GM23248 (cell line): Measurements from ENCODE around the gene RAB31. TPM values are rescaled to one million over a fixed set of nuclear protein-coding genes. Genes with fewer than 3 reads are reported as not detected.

Experiments used
- DNase-seq: peaks from one replicate; pipeline ENCODE4 v3.0.0-alpha.2; 2015
- H2AFZ ChIP-seq: fragments of 200-600 bp; sonication (generic); 2 replicates; pipeline ENCODE4 v1.6.1; 2016; ENCODE audit warnings: antibody characterized with exemption
- H3F3A ChIP-seq: fragments of 200-600 bp; sonication (generic); 2 replicates; pipeline ENCODE4 v1.6.1; 2016; ENCODE audit warnings: mild to moderate bottlenecking, antibody characterized with exemption, mixed run types; ENCODE audit not compliant: insufficient read depth
- H3K27ac ChIP-seq: fragments of 200-600 bp; sonication (generic); 2 replicates; pipeline ENCODE4 v1.5.1; 2016; ENCODE audit warnings: mild to moderate bottlenecking
- H3K27me3 ChIP-seq: fragments of 200-600 bp; sonication (generic); replicated peaks from 2 replicates; pipeline ENCODE4 v1.6.1; 2016; ENCODE audit warnings: mild to moderate bottlenecking; ENCODE audit not compliant: insufficient read depth
- H3K36me3 ChIP-seq: fragments of 200-600 bp; sonication (generic); 2 replicates; pipeline ENCODE4 v1.6.1; 2016; ENCODE audit warnings: low read depth, mild to moderate bottlenecking
- H3K4me1 ChIP-seq: fragments of 200-600 bp; sonication (generic); 2 replicates; pipeline ENCODE4 v1.6.1; 2016; ENCODE audit warnings: mild to moderate bottlenecking; ENCODE audit not compliant: insufficient read depth
- H3K4me2 ChIP-seq: fragments of 200-600 bp; sonication (generic); one replicate; pipeline ENCODE4 v1.6.1; 2016; ENCODE audit warnings: mild to moderate bottlenecking; ENCODE audit not compliant: unreplicated experiment
- H3K4me3 ChIP-seq: fragments of 200-600 bp; sonication (generic); 2 replicates; pipeline ENCODE4 v1.5.1; 2016; ENCODE audit warnings: mild to moderate bottlenecking
- H3K79me2 ChIP-seq: fragments of 200-600 bp; sonication (generic); 2 replicates; pipeline ENCODE4 v1.6.1; 2016; ENCODE audit warnings: mild to moderate bottlenecking; ENCODE audit not compliant: insufficient read depth
- H3K9ac ChIP-seq: fragments of 200-600 bp; sonication (generic); 2 replicates; pipeline ENCODE4 v1.6.1; 2016; ENCODE audit warnings: mild to moderate bottlenecking
- H3K9me2 ChIP-seq: fragments of 200-600 bp; sonication (generic); 2 replicates; pipeline ENCODE4 v1.6.1; 2016; ENCODE audit warnings: mixed run types, mild to moderate bottlenecking, moderate library complexity; ENCODE audit not compliant: insufficient read depth
- H3K9me3 ChIP-seq: fragments of 200-600 bp; sonication (generic); one replicate; pipeline ENCODE4 v1.6.1; 2017; ENCODE audit warnings: low read depth
- H4K20me1 ChIP-seq: fragments of 200-600 bp; sonication (generic); 2 replicates; pipeline ENCODE4 v1.6.0; 2016; ENCODE audit not compliant: insufficient read depth
- EZH2 ChIP-seq: fragments of 200-600 bp; sonication (generic); IDR thresholded peaks from 2 replicates; pipeline ENCODE4 v1.6.1; 2018; ENCODE audit warnings: antibody characterized with exemption, mild to moderate bottlenecking; ENCODE audit not compliant: insufficient read depth, poor library complexity, severe bottlenecking
- EZH2phosphoT487 ChIP-seq: fragments of 200-600 bp; sonication (generic); IDR thresholded peaks from 2 replicates; pipeline ENCODE4 v1.6.1; 2018; ENCODE audit warnings: antibody characterized with exemption, moderate library complexity, mild to moderate bottlenecking, low read depth; ENCODE audit not compliant: insufficient read depth
- WGBS, 2 experiments: methylation state at CpG; one replicate each; pipeline ENCODE4 v1.1.6; 2015 to 2017; ENCODE audit warnings: low lambda C conversion rate in 2 of 2, low coverage in 1 of 2; ENCODE audit errors: missing lambda C conversion rate in 2 of 2; 5-methylcytosine and 5-hydroxymethylcytosine counted together
- in situ Hi-C: fragments of 300-500 bp; cut with MboI; formaldehyde crosslinking; loops from 2 replicates; pipeline ENCODE4 v1.15.0; 2020
- polyA plus RNA-seq: library from polyadenylated mRNA; unstranded; fragments of >200 nt; fragmentation: Nextera tagmentation; extraction: Ambion mirVana; gene quantifications from 2 replicates; pipeline ENCODE4 v1.2.1, GENCODE V29; 2016
- total RNA-seq: library from RNA; depleted of rRNA; stranded (reverse); fragments of >200 nt; shearing (Covaris generic); gene quantifications from 2 replicates; pipeline ENCODE4 v1.2.3, GENCODE V29; 2014

The RAB31 gene
- total and polyA plus RNA-seq, 2 experiments from 2014 or later, result 49.2 to 144 TPM

- peak overlapping the region; percentile 63 for H3K9ac ChIP-seq
- H4K20me1 ChIP-seq, result no peaks in the 10 kb centered on the region
- in situ Hi-C loops, result no loop called here
- no peaks in the 10 kb centered on the region for H3K36me3 ChIP-seq
- no peaks in the 10 kb centered on the region for H3K9me3 ChIP-seq
- peaks cover 9% of the 10 kb centered on the region; the same call in 1 of the 2 replicates for H3K9me2 ChIP-seq
- peak overlapping the region; percentile 34 for H3K4me2 ChIP-seq
- H3K4me3 ChIP-seq, result no peak overlapping the region
- TF ChIP-seq EZH2phosphoT487 (no peak), EZH2 (no peak)
- peaks cover 47% of the 10 kb centered on the region for H3K4me1 ChIP-seq
- DNase-seq, result peak; percentile 42
- WGBS, 2 experiments, result 54 to 59% methylated on average over 8 of the region's 8 CpGs
- peaks cover 60% of the 10 kb centered on the region for H3K79me2 ChIP-seq
- peaks cover 24% of the 10 kb centered on the region for H3F3A ChIP-seq
- peak overlapping the region; percentile 84 for H3K27ac ChIP-seq
- no peak overlapping the region for H2AFZ ChIP-seq
- no peaks in the 10 kb centered on the region for H3K27me3 ChIP-seq
These were observed 34.5 kb downstream of the RAB31 start for GRCh38 chr18:9742524-9743131.

GRCh38 chr18:9743200-9744016 is 35.3 kb downstream of the RAB31 start:
- Histone ChIP-seq H3K9ac (peak overlapping the region; percentile 63), H3K27ac (peak overlapping the region; percentile 84), H3K79me2 (peaks cover 52% of the 10 kb centered on the region), H3F3A (peaks cover 21% of the 10 kb centered on the region), H4K20me1 (no peaks in the 10 kb centered on the region), H3K27me3 (no peaks in the 10 kb centered on the region), H3K4me1 (peaks cover 42% of the 10 kb centered on the region), H2AFZ (no peak overlapping the region), H3K36me3 (no peaks in the 10 kb centered on the region), H3K4me3 (no peak overlapping the region), H3K9me3 (no peaks in the 10 kb centered on the region), H3K4me2 (peak overlapping the region; percentile 34), H3K9me2 (peaks cover 9% of the 10 kb centered on the region; the same call in 1 of the 2 replicates)
- in situ Hi-C loops, result no loop called here
- 17 to 18% methylated on average over 11 of the region's 11 CpGs for WGBS, 2 experiments
- DNase-seq, result peak; percentile 96
- no peak for TF ChIP-seq EZH2phosphoT487
- no peak for TF ChIP-seq EZH2

- no peak overlapping the region for H3K9ac ChIP-seq
- 97 to 100% methylated on average over 1 of the region's 1 CpG for WGBS, 2 experiments
- H3K36me3 ChIP-seq, result no peaks in the 10 kb centered on the region
- H3K79me2 ChIP-seq, result peaks cover 34% of the 10 kb centered on the region
- H3K27me3 ChIP-seq, result no peaks in the 10 kb centered on the region
- H3K4me3 ChIP-seq, result no peak overlapping the region
- H3K4me1 ChIP-seq, result peaks cover 20% of the 10 kb centered on the region
- H3F3A ChIP-seq, result peaks cover 12% of the 10 kb centered on the region
- no peak overlapping the region for H3K4me2 ChIP-seq
- peaks cover 9% of the 10 kb centered on the region; the same call in 1 of the 2 replicates for H3K9me2 ChIP-seq
- in situ Hi-C loops, result no loop called here
- no peak overlapping the region for H2AFZ ChIP-seq
- TF ChIP-seq EZH2 (no peak), EZH2phosphoT487 (no peak)
- H4K20me1 ChIP-seq, result no peaks in the 10 kb centered on the region
- H3K27ac ChIP-seq, result no peak overlapping the region
- no peaks in the 10 kb centered on the region for H3K9me3 ChIP-seq
- DNase-seq, result peak; percentile 12
These were observed 38.9 kb downstream of the RAB31 start for GRCh38 chr18:9746958-9747357.

DNA sequence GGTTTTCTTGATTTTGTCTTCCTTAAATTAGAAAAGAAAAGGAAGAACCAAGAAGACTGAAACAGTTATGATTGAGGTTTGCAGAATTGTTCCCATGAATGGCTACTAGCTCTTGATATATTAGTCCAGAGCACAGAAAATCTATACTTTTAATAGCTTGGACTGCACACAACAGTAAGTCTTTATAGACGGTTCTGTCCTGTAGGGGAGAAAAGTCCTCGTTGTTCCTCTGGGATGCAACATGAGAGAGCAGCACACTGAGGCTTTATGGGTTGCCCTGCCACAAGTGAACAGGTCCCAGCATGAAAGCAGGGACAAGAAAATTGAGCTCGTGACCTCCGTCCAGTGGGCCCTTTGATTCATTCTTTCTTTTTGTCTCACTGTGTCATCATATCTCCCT is 41.5 kb downstream of the RAB31 start:
- Histone ChIP-seq H4K20me1 (no peaks in the 10 kb centered on the region), H2AFZ (no peak overlapping the region), H3K9ac (no peak overlapping the region), H3K27me3 (no peaks in the 10 kb centered on the region), H3F3A (no peaks in the 10 kb centered on the region), H3K4me1 (no peaks in the 10 kb centered on the region; the same call in 1 of the 2 replicates), H3K79me2 (peaks cover 47% of the 10 kb centered on the region), H3K9me3 (no peaks in the 10 kb centered on the region), H3K4me3 (no peak overlapping the region), H3K4me2 (no peak overlapping the region), H3K36me3 (no peaks in the 10 kb centered on the region), H3K9me2 (peaks cover 9% of the 10 kb centered on the region; the same call in 1 of the 2 replicates), H3K27ac (no peak overlapping the region)
- TF ChIP-seq EZH2 (no peak), EZH2phosphoT487 (no peak)
- in situ Hi-C loops, result no loop called here
- DNase-seq, result no peak
- 90% methylated on average over 4 of the region's 4 CpGs for WGBS, 2 experiments
